ENCODE results near the gene XRCC4. TPM values are rescaled to one million over a fixed set of nuclear protein-coding genes. Genes with fewer than 3 reads are reported as not detected.

Gene XRCC4
- total RNA-seq, 1 donor from 2014 or later = 10.7 TPM

GRCh38 chr5:83173826-83174225 is 96.5 kb downstream of the XRCC4 start:
- Mint-ChIP-seq H3K36me3 (ENCODE audit: low read depth) (no peaks in the 10 kb centered on the region), H3K27ac (no peak overlapping the region)
- no peak for DNase-seq (ENCODE audit: low spot score)

GRCh38 chr5:83177803-83178202 is 100.5 kb downstream of the XRCC4 start:
- intact Hi-C loops (cut with micrococcal nuclease) = no loop called here
- Mint-ChIP-seq H3K27me3 (ENCODE audit: low read depth) (no peaks in the 10 kb centered on the region), H3K4me3 (ENCODE audit: low read depth) (no peak overlapping the region), H3K36me3 (ENCODE audit: low read depth) (no peaks in the 10 kb centered on the region), H3K27ac (no peak overlapping the region), H3K9me3 (no peaks in the 10 kb centered on the region), H3K4me1 (ENCODE audit: low read depth) (no peaks in the 10 kb centered on the region)
- no peak for DNase-seq (ENCODE audit: low spot score)

More at GRCh38 chr5:83173826-83174225, 96.5 kb downstream of the XRCC4 start:
- no peaks in the 10 kb centered on the region for H3K27me3 Mint-ChIP-seq (ENCODE audit: low read depth)
- no peaks in the 10 kb centered on the region for H3K4me1 Mint-ChIP-seq (ENCODE audit: low read depth)
- intact Hi-C loops (cut with micrococcal nuclease) = no loop called here
- no peaks in the 10 kb centered on the region for H3K9me3 Mint-ChIP-seq
- no peak overlapping the region for H3K4me3 Mint-ChIP-seq (ENCODE audit: low read depth)

GRCh38 chr5:83179966-83180365 is 102.6 kb downstream of the XRCC4 start:
- H3K27me3 Mint-ChIP-seq (ENCODE audit: low read depth) = no peaks in the 10 kb centered on the region
- no peak overlapping the region for H3K27ac Mint-ChIP-seq
- DNase-seq (ENCODE audit: low spot score) = no peak
- no peaks in the 10 kb centered on the region for H3K4me1 Mint-ChIP-seq (ENCODE audit: low read depth)
- H3K9me3 Mint-ChIP-seq = no peaks in the 10 kb centered on the region
- H3K4me3 Mint-ChIP-seq (ENCODE audit: low read depth) = no peak overlapping the region
- no peaks in the 10 kb centered on the region for H3K36me3 Mint-ChIP-seq (ENCODE audit: low read depth)
- intact Hi-C loops (cut with micrococcal nuclease) = no loop called here

GRCh38 chr5:83184534-83184933 is 107.2 kb downstream of the XRCC4 start:
- Mint-ChIP-seq H3K9me3 (no peaks in the 10 kb centered on the region), H3K27ac (no peak overlapping the region), H3K36me3 (ENCODE audit: low read depth) (no peaks in the 10 kb centered on the region), H3K4me3 (ENCODE audit: low read depth) (no peak overlapping the region), H3K4me1 (ENCODE audit: low read depth) (no peaks in the 10 kb centered on the region), H3K27me3 (ENCODE audit: low read depth) (no peaks in the 10 kb centered on the region)
- intact Hi-C loops (cut with micrococcal nuclease) = no loop called here
- DNase-seq (ENCODE audit: low spot score) = no peak

GRCh38 chr5:83192947-83193346 is 115.6 kb downstream of the XRCC4 start:
- DNase-seq (ENCODE audit: low spot score) = no peak
- H3K36me3 Mint-ChIP-seq (ENCODE audit: low read depth) = no peaks in the 10 kb centered on the region
- H3K27ac Mint-ChIP-seq = no peak overlapping the region
- no peaks in the 10 kb centered on the region for H3K27me3 Mint-ChIP-seq (ENCODE audit: low read depth)
- intact Hi-C loops (cut with micrococcal nuclease) = no loop called here
- no peak overlapping the region for H3K4me3 Mint-ChIP-seq (ENCODE audit: low read depth)
- H3K4me1 Mint-ChIP-seq (ENCODE audit: low read depth) = no peaks in the 10 kb centered on the region
- H3K9me3 Mint-ChIP-seq = no peaks in the 10 kb centered on the region

- Mint-ChIP-seq H3K27ac (no peak overlapping the region), H3K9me3 (no peaks in the 10 kb centered on the region), H3K4me1 (ENCODE audit: low read depth) (no peaks in the 10 kb centered on the region), H3K4me3 (ENCODE audit: low read depth) (no peak overlapping the region), H3K36me3 (ENCODE audit: low read depth) (no peaks in the 10 kb centered on the region), H3K27me3 (ENCODE audit: low read depth) (no peaks in the 10 kb centered on the region)
- intact Hi-C loops (cut with micrococcal nuclease) = no loop called here
- DNase-seq (ENCODE audit: low spot score) = no peak
These were observed 120.1 kb downstream of the XRCC4 start for GRCh38 chr5:83197326-83197967.

- intact Hi-C loops (cut with micrococcal nuclease) = no loop called here
- Mint-ChIP-seq H3K27ac (no peak overlapping the region), H3K4me3 (ENCODE audit: low read depth) (no peak overlapping the region), H3K9me3 (no peaks in the 10 kb centered on the region), H3K27me3 (ENCODE audit: low read depth) (no peaks in the 10 kb centered on the region), H3K4me1 (ENCODE audit: low read depth) (no peaks in the 10 kb centered on the region), H3K36me3 (ENCODE audit: low read depth) (no peaks in the 10 kb centered on the region)
- no peak for DNase-seq (ENCODE audit: low spot score)
These were observed 121.8 kb downstream of the XRCC4 start for GRCh38 chr5:83199126-83199525.

- no peak overlapping the region for H3K27ac Mint-ChIP-seq
- intact Hi-C loops (cut with micrococcal nuclease) = no loop called here
- H3K9me3 Mint-ChIP-seq = no peaks in the 10 kb centered on the region
- H3K4me1 Mint-ChIP-seq (ENCODE audit: low read depth) = peaks cover 2% of the 10 kb centered on the region
- peaks cover 3% of the 10 kb centered on the region for H3K36me3 Mint-ChIP-seq (ENCODE audit: low read depth)
- no peak for DNase-seq (ENCODE audit: low spot score)
- H3K27me3 Mint-ChIP-seq (ENCODE audit: low read depth) = no peaks in the 10 kb centered on the region
- H3K4me3 Mint-ChIP-seq (ENCODE audit: low read depth) = no peak overlapping the region
These were observed 127.3 kb downstream of the XRCC4 start for GRCh38 chr5:83204651-83205050.

- DNase-seq (ENCODE audit: low spot score) = no peak
- Mint-ChIP-seq H3K4me3 (ENCODE audit: low read depth) (no peak overlapping the region), H3K4me1 (ENCODE audit: low read depth) (no peaks in the 10 kb centered on the region), H3K9me3 (no peaks in the 10 kb centered on the region), H3K27me3 (ENCODE audit: low read depth) (no peaks in the 10 kb centered on the region), H3K36me3 (ENCODE audit: low read depth) (peaks cover 3% of the 10 kb centered on the region), H3K27ac (no peak overlapping the region)
- intact Hi-C loops (cut with micrococcal nuclease) = no loop called here
These were observed 132.6 kb downstream of the XRCC4 start for GRCh38 chr5:83209963-83210362.

- Mint-ChIP-seq H3K36me3 (ENCODE audit: low read depth) (no peaks in the 10 kb centered on the region), H3K27ac (no peak overlapping the region), H3K9me3 (no peaks in the 10 kb centered on the region), H3K27me3 (ENCODE audit: low read depth) (no peaks in the 10 kb centered on the region), H3K4me3 (ENCODE audit: low read depth) (no peak overlapping the region), H3K4me1 (ENCODE audit: low read depth) (no peaks in the 10 kb centered on the region)
- no peak for DNase-seq (ENCODE audit: low spot score)
- intact Hi-C loops (cut with micrococcal nuclease) = no loop called here
These were observed 141.7 kb downstream of the XRCC4 start for GRCh38 chr5:83219077-83219476.

GRCh38 chr5:83219495-83219894 is 142.1 kb downstream of the XRCC4 start:
- DNase-seq (ENCODE audit: low spot score) = no peak
- H3K27ac Mint-ChIP-seq = no peak overlapping the region
- intact Hi-C loops (cut with micrococcal nuclease) = no loop called here
- H3K4me1 Mint-ChIP-seq (ENCODE audit: low read depth) = no peaks in the 10 kb centered on the region
- no peak overlapping the region for H3K4me3 Mint-ChIP-seq (ENCODE audit: low read depth)
- no peaks in the 10 kb centered on the region for H3K36me3 Mint-ChIP-seq (ENCODE audit: low read depth)
- no peaks in the 10 kb centered on the region for H3K27me3 Mint-ChIP-seq (ENCODE audit: low read depth)
- no peaks in the 10 kb centered on the region for H3K9me3 Mint-ChIP-seq

- intact Hi-C loops (cut with micrococcal nuclease) = no loop called here
- no peaks in the 10 kb centered on the region for H3K36me3 Mint-ChIP-seq (ENCODE audit: low read depth)
- DNase-seq (ENCODE audit: low spot score) = no peak
- no peak overlapping the region for H3K27ac Mint-ChIP-seq
- H3K27me3 Mint-ChIP-seq (ENCODE audit: low read depth) = no peaks in the 10 kb centered on the region
- no peaks in the 10 kb centered on the region for H3K9me3 Mint-ChIP-seq
- no peak overlapping the region for H3K4me3 Mint-ChIP-seq (ENCODE audit: low read depth)
- no peaks in the 10 kb centered on the region for H3K4me1 Mint-ChIP-seq (ENCODE audit: low read depth)
These were observed 143.0 kb downstream of the XRCC4 start for GRCh38 chr5:83220331-83220730.

- intact Hi-C loops (cut with micrococcal nuclease) = no loop called here
- no peaks in the 10 kb centered on the region for H3K9me3 Mint-ChIP-seq
- H3K36me3 Mint-ChIP-seq (ENCODE audit: low read depth) = no peaks in the 10 kb centered on the region
- no peak overlapping the region for H3K27ac Mint-ChIP-seq
- no peaks in the 10 kb centered on the region for H3K27me3 Mint-ChIP-seq (ENCODE audit: low read depth)
- no peak overlapping the region for H3K4me3 Mint-ChIP-seq (ENCODE audit: low read depth)
- no peaks in the 10 kb centered on the region for H3K4me1 Mint-ChIP-seq (ENCODE audit: low read depth)
- DNase-seq (ENCODE audit: low spot score) = no peak
These were observed 145.6 kb downstream of the XRCC4 start for GRCh38 chr5:83222906-83223305.

- H3K27me3 Mint-ChIP-seq (ENCODE audit: low read depth) = no peaks in the 10 kb centered on the region
- DNase-seq (ENCODE audit: low spot score) = no peak
- no peaks in the 10 kb centered on the region for H3K9me3 Mint-ChIP-seq
- H3K27ac Mint-ChIP-seq = no peak overlapping the region
- no peaks in the 10 kb centered on the region for H3K4me1 Mint-ChIP-seq (ENCODE audit: low read depth)
- no peak overlapping the region for H3K4me3 Mint-ChIP-seq (ENCODE audit: low read depth)
- no peaks in the 10 kb centered on the region for H3K36me3 Mint-ChIP-seq (ENCODE audit: low read depth)
- intact Hi-C loops (cut with micrococcal nuclease) = no loop called here
These were observed 150.3 kb downstream of the XRCC4 start for GRCh38 chr5:83227611-83228010.

Data from activated T-helper 2 cell treated with anti-CD3 and anti-CD28 coated beads, Interferon-gamma antibody, Interleukin-2, Interleukin-4, amounts not matched to agents 10 μg/mL and 5 μg/mL and 100 μg/mL, durations not matched to agents 14 hours and 24 hours and 36 hours (primary cell).